Neural cell (in vitro differentiated cells): ENCODE data around the gene MAD2L2.

Experiments used
- EP300 ChIP-seq: fragments of 450-650 bp; conservative IDR thresholded peaks from 2 replicates; pipeline ENCODE4 v1.6.1; 2014; ENCODE audit warnings: antibody characterized with exemption, mild to moderate bottlenecking, moderate library complexity; ENCODE audit not compliant: poor library complexity, severe bottlenecking
- EZH2 ChIP-seq: fragments of 200-600, 300-800 bp; shearing (Covaris generic), sonication (generic); IDR thresholded peaks from 2 replicates; pipeline ENCODE4 v1.6.1; 2014; ENCODE audit warnings: antibody characterized with exemption, low read length, borderline replicate concordance, mild to moderate bottlenecking; ENCODE audit not compliant: insufficient read depth, poor library complexity, severe bottlenecking
- POLR2AphosphoS5 ChIP-seq: IDR thresholded peaks from 2 replicates; pipeline ENCODE4 v1.6.1; 2012
- RAD21 ChIP-seq: fragments of 450-650 bp; conservative IDR thresholded peaks from 2 replicates; pipeline ENCODE4 v1.6.1; 2014; ENCODE audit warnings: antibody characterized with exemption, mild to moderate bottlenecking, moderate library complexity
- TAF1 ChIP-seq: IDR thresholded peaks from 2 replicates; pipeline ENCODE4 v1.6.1; 2012; ENCODE audit warnings: low read depth
- TF ChIP-seq, protein P1 (sequence below): fragments of 450-650 bp; IDR thresholded peaks from 2 replicates; pipeline ENCODE4 v1.5.1; 2014; ENCODE audit warnings: antibody characterized with exemption, mild to moderate bottlenecking, moderate library complexity; ENCODE audit not compliant: poor library complexity, severe bottlenecking
- TF ChIP-seq, protein P2 (sequence below): IDR thresholded peaks from 2 replicates; pipeline ENCODE4 v1.6.1; 2012; ENCODE audit warnings: borderline replicate concordance

DNA sequence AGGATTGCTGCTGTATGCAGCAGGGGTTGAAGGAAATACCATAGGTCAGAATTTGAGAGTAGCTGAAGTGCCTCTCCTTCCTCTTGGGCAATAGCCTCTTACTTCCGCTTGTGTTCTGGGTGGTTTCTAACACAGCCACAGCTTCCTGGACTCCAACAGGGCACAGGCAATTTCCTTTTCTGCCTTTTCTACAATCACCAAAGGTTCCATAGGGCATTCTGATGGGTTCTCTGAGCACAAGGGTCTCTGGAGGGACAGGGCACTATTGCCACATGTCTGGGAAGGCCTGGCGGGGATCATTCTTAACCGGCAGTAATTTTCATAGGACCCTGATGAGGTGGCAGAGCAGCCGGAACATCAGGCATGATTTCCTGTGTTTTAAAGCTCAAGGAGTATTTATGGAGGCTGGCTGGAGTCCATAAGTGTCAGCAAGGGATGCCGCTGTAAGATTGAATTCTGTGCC is 49.5 kb upstream of the MAD2L2 start:
- TF ChIP-seq EP300 (no peak), RAD21 (no peak), EZH2 (no peak), POLR2AphosphoS5 (no peak), TAF1 (no peak)
- TF ChIP-seq, protein P1, sequence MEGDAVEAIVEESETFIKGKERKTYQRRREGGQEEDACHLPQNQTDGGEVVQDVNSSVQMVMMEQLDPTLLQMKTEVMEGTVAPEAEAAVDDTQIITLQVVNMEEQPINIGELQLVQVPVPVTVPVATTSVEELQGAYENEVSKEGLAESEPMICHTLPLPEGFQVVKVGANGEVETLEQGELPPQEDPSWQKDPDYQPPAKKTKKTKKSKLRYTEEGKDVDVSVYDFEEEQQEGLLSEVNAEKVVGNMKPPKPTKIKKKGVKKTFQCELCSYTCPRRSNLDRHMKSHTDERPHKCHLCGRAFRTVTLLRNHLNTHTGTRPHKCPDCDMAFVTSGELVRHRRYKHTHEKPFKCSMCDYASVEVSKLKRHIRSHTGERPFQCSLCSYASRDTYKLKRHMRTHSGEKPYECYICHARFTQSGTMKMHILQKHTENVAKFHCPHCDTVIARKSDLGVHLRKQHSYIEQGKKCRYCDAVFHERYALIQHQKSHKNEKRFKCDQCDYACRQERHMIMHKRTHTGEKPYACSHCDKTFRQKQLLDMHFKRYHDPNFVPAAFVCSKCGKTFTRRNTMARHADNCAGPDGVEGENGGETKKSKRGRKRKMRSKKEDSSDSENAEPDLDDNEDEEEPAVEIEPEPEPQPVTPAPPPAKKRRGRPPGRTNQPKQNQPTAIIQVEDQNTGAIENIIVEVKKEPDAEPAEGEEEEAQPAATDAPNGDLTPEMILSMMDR, result no peak
- TF ChIP-seq, protein P2, sequence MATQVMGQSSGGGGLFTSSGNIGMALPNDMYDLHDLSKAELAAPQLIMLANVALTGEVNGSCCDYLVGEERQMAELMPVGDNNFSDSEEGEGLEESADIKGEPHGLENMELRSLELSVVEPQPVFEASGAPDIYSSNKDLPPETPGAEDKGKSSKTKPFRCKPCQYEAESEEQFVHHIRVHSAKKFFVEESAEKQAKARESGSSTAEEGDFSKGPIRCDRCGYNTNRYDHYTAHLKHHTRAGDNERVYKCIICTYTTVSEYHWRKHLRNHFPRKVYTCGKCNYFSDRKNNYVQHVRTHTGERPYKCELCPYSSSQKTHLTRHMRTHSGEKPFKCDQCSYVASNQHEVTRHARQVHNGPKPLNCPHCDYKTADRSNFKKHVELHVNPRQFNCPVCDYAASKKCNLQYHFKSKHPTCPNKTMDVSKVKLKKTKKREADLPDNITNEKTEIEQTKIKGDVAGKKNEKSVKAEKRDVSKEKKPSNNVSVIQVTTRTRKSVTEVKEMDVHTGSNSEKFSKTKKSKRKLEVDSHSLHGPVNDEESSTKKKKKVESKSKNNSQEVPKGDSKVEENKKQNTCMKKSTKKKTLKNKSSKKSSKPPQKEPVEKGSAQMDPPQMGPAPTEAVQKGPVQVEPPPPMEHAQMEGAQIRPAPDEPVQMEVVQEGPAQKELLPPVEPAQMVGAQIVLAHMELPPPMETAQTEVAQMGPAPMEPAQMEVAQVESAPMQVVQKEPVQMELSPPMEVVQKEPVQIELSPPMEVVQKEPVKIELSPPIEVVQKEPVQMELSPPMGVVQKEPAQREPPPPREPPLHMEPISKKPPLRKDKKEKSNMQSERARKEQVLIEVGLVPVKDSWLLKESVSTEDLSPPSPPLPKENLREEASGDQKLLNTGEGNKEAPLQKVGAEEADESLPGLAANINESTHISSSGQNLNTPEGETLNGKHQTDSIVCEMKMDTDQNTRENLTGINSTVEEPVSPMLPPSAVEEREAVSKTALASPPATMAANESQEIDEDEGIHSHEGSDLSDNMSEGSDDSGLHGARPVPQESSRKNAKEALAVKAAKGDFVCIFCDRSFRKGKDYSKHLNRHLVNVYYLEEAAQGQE, result no peak
